COLO668 (cell line): ENCODE measurements around the gene MRPS27.
"Not testable (repeated sequence)": the region's sequence is repeated elsewhere in the genome, so short reads cannot be mapped to it uniquely, and the experiment has no call there.

Experiments
- DNase-seq: peaks from one replicate; lab custom pipeline; 2025; ENCODE audit not compliant: unreplicated experiment; lab: John Stamatoyannopoulos, UW

Gene MRPS27

DNA sequence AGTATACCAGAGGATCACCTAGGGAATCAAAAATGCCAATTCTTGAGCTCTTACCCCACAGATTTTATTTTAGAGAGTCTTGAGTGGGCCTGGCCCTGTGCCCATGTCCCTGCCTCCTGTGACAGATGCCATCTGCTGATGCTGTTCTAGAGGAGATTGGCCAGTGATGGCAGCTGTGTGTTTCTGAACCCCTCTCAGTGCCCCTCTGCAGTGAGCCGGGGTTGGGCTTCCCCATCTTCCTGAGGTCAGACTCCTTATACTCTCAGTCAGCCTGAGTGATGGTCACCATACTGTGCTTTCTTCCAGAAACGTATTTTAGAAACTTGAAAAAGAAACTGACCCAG, 6.2 kb upstream of the MRPS27 start:
- DNase-seq = no peak

DNA sequence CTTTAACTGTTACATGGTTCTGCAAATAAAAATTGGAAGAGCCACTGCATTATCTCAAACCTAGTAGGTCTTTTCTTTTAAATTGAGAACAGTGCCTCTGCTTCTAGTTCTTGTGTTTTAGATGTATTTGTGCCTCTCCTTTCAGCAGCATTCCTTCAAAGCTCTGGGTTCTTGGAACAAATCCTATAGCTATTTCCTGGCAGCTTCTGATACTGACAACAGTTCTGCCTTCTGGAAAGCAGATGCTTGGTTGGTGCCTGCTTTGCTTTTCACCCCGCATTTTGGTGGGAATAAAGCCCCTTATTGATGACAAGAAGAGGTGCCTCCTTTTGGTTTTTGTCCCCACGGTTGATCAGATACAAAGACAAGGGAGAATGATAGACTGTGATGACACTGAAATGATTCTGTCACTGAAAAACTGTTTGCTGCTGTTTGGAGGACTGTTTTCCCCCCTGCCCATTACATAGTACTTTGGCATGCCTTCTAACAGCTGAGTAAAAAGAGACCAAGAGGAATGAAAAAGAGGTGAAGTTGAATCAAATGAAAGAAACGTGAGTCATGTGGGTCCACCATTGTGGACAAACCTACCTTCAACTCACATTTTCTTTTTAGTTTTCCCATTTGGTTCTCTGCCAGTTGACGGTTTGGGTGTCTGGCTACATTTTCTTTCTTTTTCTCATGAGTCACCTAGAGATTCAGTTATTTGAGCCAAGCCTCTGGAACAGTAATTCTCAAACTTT, 5.7 kb upstream of the MRPS27 start:
- no peak for DNase-seq

DNA sequence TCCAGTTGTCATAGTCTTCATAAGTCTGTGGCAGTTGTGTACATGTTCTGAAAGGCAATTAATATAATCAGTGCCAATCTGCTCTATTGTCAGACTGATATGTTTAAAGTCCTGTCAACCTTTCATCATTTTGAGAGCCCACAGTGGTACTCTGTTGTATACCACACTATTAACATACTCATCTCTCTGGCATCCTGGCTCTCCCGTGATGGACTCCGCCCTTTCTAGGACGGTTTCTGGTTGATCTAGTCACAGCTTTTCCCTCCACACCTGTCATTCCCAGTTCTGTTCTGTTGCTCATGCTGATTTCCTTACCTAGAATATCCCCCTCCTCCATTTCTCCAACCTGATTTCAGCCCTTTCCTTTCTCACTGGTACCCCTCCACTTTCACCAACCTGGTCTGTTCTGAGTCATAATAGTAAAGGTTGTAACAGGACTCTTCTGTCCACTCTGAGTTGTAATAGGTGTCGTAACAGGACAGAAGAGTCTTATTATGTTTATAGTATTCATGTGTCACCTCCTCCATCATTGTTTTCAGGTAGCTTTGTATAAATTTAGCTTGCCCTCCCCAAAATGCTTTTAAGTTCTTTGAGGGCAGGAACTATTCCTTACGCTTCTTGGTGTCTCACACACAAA, 4.3 kb upstream of the MRPS27 start:
- no peak for DNase-seq

DNA sequence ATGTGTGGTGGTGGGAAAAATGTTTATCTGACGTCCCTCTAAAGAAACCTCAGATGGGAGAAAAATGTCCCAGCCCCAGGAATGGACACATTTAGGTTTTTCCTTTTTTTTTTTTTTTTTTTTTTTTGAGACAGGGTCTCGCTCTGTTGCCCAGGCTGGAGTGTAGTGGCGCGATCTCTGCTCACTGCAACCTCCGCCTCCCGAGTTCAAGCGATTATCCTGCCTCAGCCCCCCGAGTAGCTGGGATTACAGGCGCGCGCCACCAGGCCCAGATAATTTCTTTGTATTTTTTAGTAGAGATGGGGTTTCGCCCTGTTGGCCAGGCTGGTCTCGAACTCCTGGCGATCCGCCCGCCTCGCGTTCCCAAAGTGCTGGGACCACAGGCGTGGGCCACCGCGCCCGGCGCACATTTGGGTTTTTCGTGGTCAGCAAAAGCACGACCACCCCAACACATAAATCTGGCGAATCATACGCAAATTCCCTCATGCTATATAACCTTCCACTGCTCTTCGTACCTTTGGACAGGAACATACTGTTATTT, 535 bp downstream of the MRPS27 start:
- peak; percentile 18 for DNase-seq

DNA sequence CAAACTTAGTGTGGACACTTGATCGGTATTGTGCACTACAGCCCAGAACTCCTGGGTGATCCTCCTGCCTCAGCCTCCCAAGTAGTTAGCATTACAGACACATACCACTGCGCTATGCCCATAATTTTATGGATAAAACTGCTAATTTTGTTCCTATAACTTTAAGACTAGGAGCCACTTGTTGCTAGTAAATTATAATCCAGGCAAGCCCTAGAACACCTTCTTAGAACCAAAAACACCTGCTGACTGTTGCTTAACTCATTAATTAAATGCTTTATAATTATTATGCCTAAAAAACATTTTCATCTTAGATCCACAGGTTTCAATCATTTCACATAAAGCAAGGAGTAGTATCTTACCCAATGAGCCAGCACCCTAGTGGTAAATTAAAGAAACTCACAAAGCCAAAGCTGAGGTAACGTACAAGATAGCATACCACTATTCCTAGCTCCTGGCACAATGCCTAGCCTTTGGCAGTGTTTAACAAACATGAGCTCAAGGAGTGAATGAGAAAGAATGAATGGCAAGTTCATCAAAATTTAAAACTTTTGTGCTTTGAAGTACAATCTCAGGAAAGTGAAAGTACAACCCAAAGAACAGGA, 5.4 kb downstream of the MRPS27 start:
- no peak for DNase-seq

GRCh38 chr5:72313141-72313540, 6.9 kb downstream of the MRPS27 start:
- no peak for DNase-seq

DNA sequence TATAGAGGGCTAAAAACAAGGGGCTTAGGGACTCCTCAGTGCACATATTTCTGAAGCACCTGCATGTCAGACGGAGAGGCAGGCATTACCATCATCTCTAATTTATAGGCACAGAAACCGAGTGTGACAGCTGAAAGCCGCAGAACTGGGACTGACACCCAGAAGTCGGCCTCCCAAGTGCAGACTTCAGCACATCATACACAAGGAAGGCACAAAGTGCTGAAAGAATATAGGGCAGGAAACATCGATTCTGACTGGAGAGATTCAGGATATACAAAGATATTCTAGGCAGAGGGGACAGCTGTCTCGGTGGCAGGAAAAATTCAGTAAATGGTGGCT, 11.2 kb downstream of the MRPS27 start:
- no peak for DNase-seq

GRCh38 chr5:72307968-72308852, 11.8 kb downstream of the MRPS27 start:
- peak; percentile 95 for DNase-seq

- no peak for DNase-seq
These were observed 12.5 kb downstream of the MRPS27 start for GRCh38 chr5:72307573-72307967.

GRCh38 chr5:72305194-72306142, 14.6 kb downstream of the MRPS27 start:
- DNase-seq = no peak

- DNase-seq = no peak
These were observed 17.9 kb downstream of the MRPS27 start for GRCh38 chr5:72302171-72302570.

DNA sequence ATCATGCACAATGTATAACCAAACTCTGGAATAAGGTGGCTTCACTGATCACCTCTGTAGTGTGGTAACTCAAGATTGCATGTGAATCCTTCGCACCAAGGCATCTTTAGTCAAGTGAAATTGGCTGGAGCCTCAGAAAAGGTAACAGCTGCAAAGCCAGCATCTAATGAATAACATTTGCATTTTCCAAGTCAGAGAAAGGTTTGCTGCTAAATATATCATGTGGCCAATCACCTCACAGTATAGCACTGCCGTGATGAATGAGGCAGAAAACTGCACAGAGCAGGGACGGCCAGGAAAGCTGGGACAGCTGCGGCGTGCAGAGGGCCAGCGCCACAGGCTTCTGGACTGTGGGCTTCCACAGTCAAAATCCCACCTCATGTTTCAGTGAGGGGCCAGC, 18.5 kb downstream of the MRPS27 start:
- DNase-seq = no peak

GRCh38 chr5:72300590-72301339, 19.3 kb downstream of the MRPS27 start:
- no peak for DNase-seq

GRCh38 chr5:72298711-72299110, 21.3 kb downstream of the MRPS27 start:
- DNase-seq = no peak

DNA sequence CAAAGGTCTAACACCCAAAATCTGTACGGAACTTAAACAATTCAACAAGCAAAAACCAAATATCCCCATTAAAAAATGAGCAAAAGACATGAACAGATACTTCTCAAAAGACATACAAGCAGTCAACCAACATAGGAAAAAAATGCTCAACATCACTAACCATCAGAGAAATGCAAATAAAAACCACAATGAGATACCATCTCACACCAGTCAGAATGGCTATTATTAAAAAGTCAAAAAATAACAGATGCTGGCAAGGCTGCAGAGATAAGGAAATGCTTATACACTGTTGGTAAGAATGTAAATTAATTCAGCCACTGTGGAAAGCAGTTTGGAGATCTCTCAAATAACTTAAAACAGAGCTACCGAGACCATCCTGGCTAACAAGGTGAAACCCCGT, 21.9 kb downstream of the MRPS27 start:
- not testable (repeated sequence) for DNase-seq

- no peak for DNase-seq
These were observed 23.8 kb downstream of the MRPS27 start for GRCh38 chr5:72296256-72296655.

GRCh38 chr5:72295539-72295938, 24.5 kb downstream of the MRPS27 start:
- no peak for DNase-seq

DNA sequence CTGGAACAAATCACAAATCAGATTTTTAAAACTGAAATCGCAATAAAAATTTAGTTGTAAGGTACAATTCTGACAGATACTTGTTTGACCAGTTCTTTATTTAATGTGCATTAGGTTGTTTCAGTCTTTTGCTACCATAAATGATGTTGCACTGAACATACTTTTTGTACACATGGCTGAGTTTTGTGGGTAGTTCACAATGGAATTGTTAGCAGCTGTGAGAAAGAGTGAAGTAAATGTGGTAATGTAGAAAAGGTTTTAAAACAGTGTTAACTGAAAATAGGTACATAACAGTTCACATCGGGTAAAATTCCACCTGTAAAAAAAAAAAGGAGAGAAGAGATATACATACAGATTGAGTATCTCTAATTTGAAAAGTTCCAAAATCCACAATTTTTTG, 25.6 kb downstream of the MRPS27 start:
- no peak for DNase-seq

DNA sequence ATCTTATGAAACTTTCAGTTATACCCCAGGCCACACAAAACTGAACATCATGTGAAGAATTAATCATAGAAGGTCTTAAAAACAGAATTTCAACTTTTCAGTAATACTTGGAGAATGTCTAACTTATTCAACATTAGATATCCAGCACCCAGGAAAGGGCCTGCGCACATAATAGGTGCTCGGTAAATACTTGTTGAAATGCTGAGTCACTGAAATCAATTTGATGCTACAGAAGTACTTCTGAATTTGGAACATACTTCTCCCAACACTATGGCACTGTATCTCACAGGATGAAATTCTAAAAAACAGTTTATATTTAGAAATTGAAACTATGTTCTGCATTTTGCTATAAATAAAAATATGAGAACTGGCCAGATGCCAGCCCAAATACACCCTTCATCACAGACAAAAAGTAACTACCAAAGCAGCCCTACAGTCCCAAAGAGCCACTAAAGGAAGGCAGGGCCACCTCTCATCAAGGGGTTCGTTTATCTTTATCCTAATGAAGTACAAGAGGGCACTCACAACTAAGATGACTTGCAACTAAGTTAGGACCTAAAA, 26.5 kb downstream of the MRPS27 start:
- no peak for DNase-seq
